Gastroesophageal sphincter (tissue), 4 donors: Measurements from ENCODE around the gene SMARCA4. TPM values are rescaled to one million over a fixed set of nuclear protein-coding genes. Genes with fewer than 3 reads are reported as not detected.
"Not testable (repeated sequence)": the region's sequence is repeated elsewhere in the genome, so short reads cannot be mapped to it uniquely, and the experiment has no call there.

Experiments
- ATAC-seq: fragments of 150-250 bp; one replicate; pipeline ENCODE4 v1.9.1; 2016; ENCODE audit warnings: mild to moderate bottlenecking, moderate library complexity
- H3K27ac ChIP-seq, 4 donors: fragments of 200-600 bp; sonication (generic) in 3 of 4; 1 replicate in 3 of 4; 2 replicates in 1 of 4; pipeline ENCODE4 v1.5.1; 2016 to 2019
- H3K27me3 ChIP-seq: fragments of 200-600 bp; sonication (generic); one replicate; pipeline ENCODE4 v1.5.1; 2019
- H3K36me3 ChIP-seq, 2 donors: fragments of 200-600 bp; sonication (generic); one replicate each; pipeline ENCODE4 v1.5.1; 2019; ENCODE audit warnings: control low read depth in 1 of 2
- H3K4me1 ChIP-seq, 3 donors: fragments of 200-600 bp; sonication (generic); 1 replicate in 2 of 3; 2 replicates in 1 of 3; pipeline ENCODE4 v1.5.1; 2016 to 2019; ENCODE audit warnings: control low read depth in 2 of 3
- H3K4me3 ChIP-seq, 2 donors: fragments of 200-600 bp; sonication (generic); one replicate each; pipeline ENCODE4 v1.5.1; 2019; ENCODE audit warnings: mild to moderate bottlenecking in 1 of 2, moderate library complexity in 1 of 2
- H3K9me3 ChIP-seq, 3 donors: fragments of 200-600 bp; sonication (generic); one replicate each; pipeline ENCODE4 v1.5.1; 2017 to 2019; ENCODE audit warnings: control low read depth in 2 of 3
- EP300 ChIP-seq: sonication (generic); formaldehyde crosslinking; IDR thresholded peaks from one replicate; pipeline ENCODE4 v1.6.1; 2017; ENCODE audit warnings: antibody characterized with exemption, mild to moderate bottlenecking
- POLR2A ChIP-seq, 2 donors: fragments of 450-650 bp; IDR thresholded peaks; one replicate each; pipeline ENCODE4 v1.6.1; 2017; ENCODE audit warnings: antibody characterized with exemption in 2 of 2, mild to moderate bottlenecking in 2 of 2, moderate library complexity in 1 of 2
- POLR2AphosphoS5 ChIP-seq: sonication (generic); formaldehyde crosslinking; IDR thresholded peaks from one replicate; pipeline ENCODE4 v1.6.1; 2017; ENCODE audit warnings: antibody characterized with exemption
- WGBS, 2 donors: methylation state at CpG; one replicate each; pipeline ENCODE4 v1.1.5; 2018; ENCODE audit warnings: low coverage in 1 of 2; 5-methylcytosine and 5-hydroxymethylcytosine counted together
- total RNA-seq, 4 donors: library from RNA; depleted of rRNA; stranded (reverse); fragments of >200 nt; gene quantifications; one replicate each; pipeline ENCODE4 v1.1.0, GENCODE V29; 2016
- TF ChIP-seq, protein P1 (sequence below), 4 experiments: fragments of 200-600 bp in 2 of 4; fragments of 450-650 bp in 2 of 4; sonication (generic) in 1 of 4; IDR thresholded peaks; one replicate each; pipeline ENCODE4 v1.5.1; 2017 to 2019; ENCODE audit warnings: antibody characterized with exemption in 4 of 4, mild to moderate bottlenecking in 2 of 4, moderate library complexity in 2 of 4

SMARCA4 gene
- total RNA-seq, 4 donors from 2014 or later = 37.8 to 77.9 (median 51.1) TPM

DNA sequence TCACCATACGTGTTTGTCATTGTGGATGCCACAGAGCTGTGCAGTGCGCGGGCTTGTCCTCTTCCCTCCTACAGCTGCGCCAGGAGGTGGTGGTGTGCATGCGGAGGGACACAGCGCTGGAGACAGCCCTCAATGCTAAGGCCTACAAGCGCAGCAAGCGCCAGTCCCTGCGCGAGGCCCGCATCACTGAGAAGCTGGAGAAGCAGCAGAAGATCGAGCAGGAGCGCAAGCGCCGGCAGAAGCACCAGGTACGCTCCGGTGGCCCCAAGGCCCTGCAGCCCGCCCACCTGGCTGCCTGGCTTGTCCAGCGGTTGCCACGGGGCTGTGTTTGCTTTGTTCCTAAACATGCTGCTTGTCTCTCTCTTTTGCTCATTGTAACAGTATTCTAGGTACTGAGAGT, 30.2 kb downstream of the SMARCA4 start:
- H3K36me3 ChIP-seq = peaks cover 0 to 100% of the 10 kb centered on the region in 2 donors

DNA sequence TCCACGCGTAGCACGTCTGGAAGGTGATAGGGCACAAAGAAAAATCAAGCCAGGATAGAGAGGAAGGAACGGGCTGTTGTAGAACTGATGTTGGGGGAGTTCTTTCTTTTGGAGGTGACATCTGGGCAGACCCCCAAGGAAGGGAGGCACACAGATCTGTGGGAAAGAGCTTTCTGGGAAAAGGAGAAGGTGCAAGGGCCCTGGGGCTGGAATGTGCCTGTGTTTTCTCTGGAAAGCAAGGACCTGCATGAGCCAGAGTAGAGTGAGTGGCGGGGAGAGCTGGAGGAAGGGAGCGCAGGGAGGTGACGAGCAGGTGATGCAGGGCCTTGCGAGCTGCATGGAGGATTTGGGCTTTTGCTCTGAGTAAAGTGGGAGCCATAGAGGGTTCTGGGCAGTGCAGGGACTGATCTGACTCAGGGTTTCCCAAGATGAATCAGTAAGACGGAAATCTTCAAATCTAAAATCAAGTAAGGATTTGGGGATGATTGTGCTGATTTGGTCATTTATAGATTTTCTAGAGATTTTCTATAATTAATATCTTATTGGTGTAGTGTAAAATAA, 30.8 kb downstream of the SMARCA4 start:
- WGBS, 2 donors = 95 to 100% methylated on average over 3 to 6 of the region's 9 CpGs

More for the DNA sequence above, 30.2 kb downstream of the SMARCA4 start:
- H3K4me1 ChIP-seq = no peaks in the 10 kb centered on the region
- TF ChIP-seq POLR2A (IDR thresholded peaks at IDR 0.05) (no peak), POLR2AphosphoS5 (no peak), EP300 (no peak)
- TF ChIP-seq, protein P1, sequence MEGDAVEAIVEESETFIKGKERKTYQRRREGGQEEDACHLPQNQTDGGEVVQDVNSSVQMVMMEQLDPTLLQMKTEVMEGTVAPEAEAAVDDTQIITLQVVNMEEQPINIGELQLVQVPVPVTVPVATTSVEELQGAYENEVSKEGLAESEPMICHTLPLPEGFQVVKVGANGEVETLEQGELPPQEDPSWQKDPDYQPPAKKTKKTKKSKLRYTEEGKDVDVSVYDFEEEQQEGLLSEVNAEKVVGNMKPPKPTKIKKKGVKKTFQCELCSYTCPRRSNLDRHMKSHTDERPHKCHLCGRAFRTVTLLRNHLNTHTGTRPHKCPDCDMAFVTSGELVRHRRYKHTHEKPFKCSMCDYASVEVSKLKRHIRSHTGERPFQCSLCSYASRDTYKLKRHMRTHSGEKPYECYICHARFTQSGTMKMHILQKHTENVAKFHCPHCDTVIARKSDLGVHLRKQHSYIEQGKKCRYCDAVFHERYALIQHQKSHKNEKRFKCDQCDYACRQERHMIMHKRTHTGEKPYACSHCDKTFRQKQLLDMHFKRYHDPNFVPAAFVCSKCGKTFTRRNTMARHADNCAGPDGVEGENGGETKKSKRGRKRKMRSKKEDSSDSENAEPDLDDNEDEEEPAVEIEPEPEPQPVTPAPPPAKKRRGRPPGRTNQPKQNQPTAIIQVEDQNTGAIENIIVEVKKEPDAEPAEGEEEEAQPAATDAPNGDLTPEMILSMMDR (IDR thresholded peaks at IDR 0.05) = no peak
- H3K9me3 ChIP-seq = no peaks in the 10 kb centered on the region
- H3K27ac ChIP-seq = no peak overlapping the region
- 90% methylated on average over 6 of the region's 20 CpGs; no CpG with 5 or more reads in 1 of the 2 donors for WGBS, 2 donors
- no peak overlapping the region for H3K4me3 ChIP-seq
- H3K27me3 ChIP-seq = no peaks in the 10 kb centered on the region
- ATAC-seq = no peak

DNA sequence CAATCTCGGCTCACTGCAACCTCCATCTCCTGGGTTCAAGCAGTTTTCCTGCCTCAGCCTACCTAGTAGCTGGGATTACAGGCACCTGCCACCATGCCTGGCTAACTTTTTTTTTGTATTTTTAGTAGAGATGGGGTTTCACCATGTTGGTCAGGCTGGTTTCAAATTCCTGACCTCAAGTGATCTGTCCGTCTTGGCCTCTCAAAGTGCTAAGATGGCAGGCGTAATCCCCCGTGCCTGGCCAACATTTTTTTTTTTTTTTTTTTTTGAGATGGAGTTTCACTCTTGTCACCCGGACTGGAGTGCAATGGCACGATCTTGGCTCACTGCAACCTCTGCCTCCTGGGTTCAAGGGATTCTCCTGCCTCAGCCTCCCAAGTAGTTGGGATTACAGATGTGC, 31.3 kb downstream of the SMARCA4 start:
- not testable (repeated sequence) for H3K27ac ChIP-seq, H3K9me3 ChIP-seq, H3K27me3 ChIP-seq, ATAC-seq, H3K4me1 ChIP-seq, H3K4me3 ChIP-seq
- peaks cover 0 to 100% of the 10 kb centered on the region in 2 donors for H3K36me3 ChIP-seq
- 67 to 93% methylated on average over 3 to 6 of the region's 6 CpGs for WGBS, 2 donors

More for the DNA sequence above, 30.8 kb downstream of the SMARCA4 start:
- H3K4me3 ChIP-seq = no peak overlapping the region
- H3K27me3 ChIP-seq = no peaks in the 10 kb centered on the region
- TF ChIP-seq, protein P1 (IDR thresholded peaks at IDR 0.05) = no peak
- no peak for TF ChIP-seq EP300
- TF ChIP-seq POLR2A (IDR thresholded peaks at IDR 0.05) = no peak
- TF ChIP-seq POLR2AphosphoS5 = no peak
- H3K27ac ChIP-seq = no peak overlapping the region
- no peak for ATAC-seq
- H3K4me1 ChIP-seq = no peaks in the 10 kb centered on the region
- H3K36me3 ChIP-seq = peaks cover 0 to 100% of the 10 kb centered on the region in 2 donors
- H3K9me3 ChIP-seq = no peaks in the 10 kb centered on the region

DNA sequence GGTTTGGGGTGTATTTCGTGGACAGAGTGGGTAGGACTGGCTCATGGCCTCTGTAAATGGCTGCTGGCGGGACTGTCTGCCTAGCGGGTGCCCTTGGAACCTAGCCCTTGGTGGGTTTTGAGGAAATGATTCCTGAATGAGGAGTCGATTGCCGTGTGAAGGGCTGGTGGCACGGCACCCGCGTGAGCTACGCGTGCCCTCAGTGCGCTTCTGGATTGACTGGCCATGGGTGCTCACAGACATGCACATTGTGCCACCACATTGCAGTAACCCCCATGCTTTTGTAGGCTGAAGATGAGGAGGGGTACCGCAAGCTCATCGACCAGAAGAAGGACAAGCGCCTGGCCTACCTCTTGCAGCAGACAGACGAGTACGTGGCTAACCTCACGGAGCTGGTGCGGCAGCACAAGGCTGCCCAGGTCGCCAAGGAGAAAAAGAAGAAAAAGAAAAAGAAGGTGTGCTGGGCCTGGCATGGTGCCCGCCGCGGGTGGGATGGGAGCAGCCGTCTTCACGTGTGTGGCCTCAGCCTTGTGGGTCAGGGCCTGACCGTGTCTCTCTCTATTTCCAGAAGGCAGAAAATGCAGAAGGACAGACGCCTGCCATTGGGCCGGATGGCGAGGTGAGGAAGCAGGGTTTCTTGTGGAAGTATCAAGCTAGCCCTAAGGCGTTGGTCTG, 35.2 kb downstream of the SMARCA4 start:
- no peak overlapping the region for H3K4me3 ChIP-seq
- peaks cover 0 to 98% of the 10 kb centered on the region in 2 donors for H3K36me3 ChIP-seq
- no peaks in the 10 kb centered on the region for H3K9me3 ChIP-seq
- H3K27me3 ChIP-seq = no peaks in the 10 kb centered on the region
- no peaks in the 10 kb centered on the region for H3K4me1 ChIP-seq
- 77 to 88% methylated on average over 13 of the region's 29 CpGs for WGBS, 2 donors
- no peak for ATAC-seq
- no peak overlapping the region for H3K27ac ChIP-seq
- TF ChIP-seq POLR2A (IDR thresholded peaks at IDR 0.05) (no peak), EP300 (no peak), POLR2AphosphoS5 (no peak)
- TF ChIP-seq, protein P1 (IDR thresholded peaks at IDR 0.05) = no peak

DNA sequence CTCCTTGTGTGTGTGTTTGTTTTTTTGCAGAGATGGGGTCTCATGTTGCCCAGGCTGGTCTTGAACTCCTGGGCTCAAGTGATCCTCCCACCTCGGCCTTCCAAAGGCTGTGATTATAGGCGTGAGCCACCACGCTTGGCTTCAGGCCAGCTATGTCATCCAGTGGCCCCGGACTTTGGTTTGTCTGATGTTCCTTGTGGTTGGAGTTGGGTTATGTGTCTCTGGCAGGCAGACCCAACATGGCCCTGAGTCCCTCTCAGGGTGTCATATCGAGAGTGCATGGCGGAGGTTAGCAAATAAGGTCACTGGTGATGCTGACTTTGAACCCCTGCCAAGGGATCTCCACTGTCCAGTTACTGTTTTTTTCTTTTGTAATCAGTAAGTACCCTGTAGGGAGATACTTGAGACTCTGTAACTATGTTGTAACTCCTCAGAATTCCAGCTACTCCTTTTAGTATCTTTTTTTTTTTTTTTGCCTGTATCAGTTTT, 37.3 kb downstream of the SMARCA4 start:
- no peaks in the 10 kb centered on the region for H3K27me3 ChIP-seq
- no peak overlapping the region for H3K4me3 ChIP-seq
- 65 to 94% methylated on average over 2 to 6 of the region's 6 CpGs for WGBS, 2 donors
- no peaks in the 10 kb centered on the region for H3K9me3 ChIP-seq
- no peak for ATAC-seq
- no peak for TF ChIP-seq EP300
- peaks cover 0 to 94% of the 10 kb centered on the region in 2 donors for H3K36me3 ChIP-seq
- no peak overlapping the region for H3K27ac ChIP-seq
- no peaks in the 10 kb centered on the region for H3K4me1 ChIP-seq

DNA sequence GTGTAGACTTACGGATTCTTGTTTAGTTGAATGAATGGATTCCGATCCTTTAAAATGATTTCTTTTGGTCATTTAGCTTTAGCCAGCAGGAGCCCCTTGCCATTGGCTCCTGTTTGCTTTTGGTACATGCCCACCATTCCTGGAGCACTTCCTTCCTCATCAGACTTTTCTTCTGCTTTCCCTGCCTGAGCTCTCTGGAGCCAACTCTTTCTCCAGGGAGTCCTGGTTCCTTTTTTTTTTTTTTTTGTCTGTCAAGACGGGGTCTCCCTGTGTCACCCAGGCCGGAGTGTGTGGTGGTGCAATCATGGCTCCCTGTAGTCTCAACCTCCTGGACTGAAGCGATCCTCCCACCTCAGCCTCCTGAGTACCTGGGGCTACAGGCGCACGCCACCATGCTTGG, 37.8 kb downstream of the SMARCA4 start:
- no peak for ATAC-seq
- Histone ChIP-seq H3K27me3 (no peaks in the 10 kb centered on the region), H3K9me3 (no peaks in the 10 kb centered on the region), H3K27ac (no peak overlapping the region), H3K36me3 (peaks cover 0 to 94% of the 10 kb centered on the region in 2 donors), H3K4me3 (no peak overlapping the region), H3K4me1 (no peaks in the 10 kb centered on the region)
- WGBS, 2 donors = 80 to 100% methylated on average over 2 of the region's 7 CpGs
- TF ChIP-seq POLR2A (IDR thresholded peaks at IDR 0.05) (no peak), EP300 (no peak), POLR2AphosphoS5 (no peak)
- TF ChIP-seq, protein P1 (IDR thresholded peaks at IDR 0.05) = no peak
